DMS114 treated with DMSO at 0.1 percent for 48 hours (cell line): ENCODE measurements around the gene ZRANB3.
"Not testable (repeated sequence)": the region's sequence is repeated elsewhere in the genome, so short reads cannot be mapped to it uniquely, and the experiment has no call there.

Experiments used
- DNase-seq: peaks from one replicate; lab custom pipeline; 2025; ENCODE audit not compliant: unreplicated experiment; lab: John Stamatoyannopoulos, UW

Gene ZRANB3

GRCh38 chr2:135093193-135093592 is 437.8 kb downstream of the ZRANB3 start:
- no peak for DNase-seq

GRCh38 chr2:135091681-135092080 is 439.3 kb downstream of the ZRANB3 start:
- DNase-seq = no peak

DNA sequence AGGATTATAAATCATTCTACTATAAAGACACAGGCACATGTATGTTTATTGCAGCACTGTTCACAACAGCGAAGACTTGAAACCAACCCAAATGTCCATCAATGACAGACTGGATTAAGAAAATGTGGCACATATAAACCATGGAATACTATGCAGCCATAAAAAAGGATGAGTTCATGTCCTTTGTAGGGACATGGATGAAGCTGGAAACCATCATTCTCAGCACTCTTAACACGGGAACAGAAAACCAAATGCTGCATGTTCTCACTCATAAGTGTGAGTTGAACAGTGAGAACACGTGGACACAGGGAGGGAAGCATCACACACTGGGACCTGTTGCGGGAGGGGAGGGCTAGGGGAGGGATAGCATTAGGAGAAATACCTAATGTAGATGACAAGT is 441.4 kb downstream of the ZRANB3 start:
- not testable (repeated sequence) for DNase-seq
